Measurements from ENCODE around the gene METTL17. TPM values are rescaled to one million over a fixed set of nuclear protein-coding genes. Genes with fewer than 3 reads are reported as not detected.

Gene METTL17
- total and polyA plus RNA-seq, 9 donors, result 42.5 to 65.1 (median 49.9) TPM

DNA sequence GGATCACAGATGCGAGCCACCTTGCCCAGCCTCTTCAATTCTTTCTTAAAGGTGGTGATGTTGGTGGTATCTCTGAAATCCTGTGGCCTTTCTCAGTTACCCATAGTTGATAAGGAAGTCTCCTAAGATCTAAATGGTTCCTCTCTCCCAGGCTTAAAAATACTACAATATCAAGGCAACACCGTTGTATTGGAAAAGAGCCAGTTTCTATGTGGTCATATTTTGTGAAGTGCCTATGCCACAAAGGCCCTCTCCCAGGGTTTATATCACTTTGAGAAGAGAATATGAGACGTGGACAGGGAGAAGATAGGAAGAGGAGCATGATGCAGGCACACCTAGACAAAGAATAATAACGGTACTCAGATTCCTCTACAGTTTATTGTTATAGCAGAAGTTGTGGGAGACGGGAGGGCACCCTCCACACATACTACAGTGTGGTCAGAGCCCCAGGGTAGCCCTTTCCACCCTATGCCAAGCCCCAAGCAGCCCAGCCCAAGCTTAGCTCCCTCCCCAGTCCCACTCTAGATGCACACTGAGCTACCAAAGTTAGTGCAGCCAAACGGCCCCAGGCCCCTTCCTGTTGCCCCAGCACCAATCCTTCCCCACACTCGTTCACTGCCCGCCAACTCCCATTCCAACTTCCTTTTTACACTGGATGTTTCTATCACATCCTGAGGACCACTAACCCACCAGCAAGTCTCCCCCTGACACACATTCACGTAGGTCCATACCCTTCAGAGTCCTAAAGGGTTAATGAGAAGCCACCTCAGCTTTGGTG, 26.8 kb downstream of the METTL17 start:
- H3K27me3 ChIP-seq, result no peaks in the 10 kb centered on the region
- H3K27ac ChIP-seq, result peak overlapping the region in 1 of 2 donors; percentile 27
- no peak overlapping the region for H3K4me3 ChIP-seq
- H3K4me1 ChIP-seq (ENCODE audit: insufficient read depth), result peaks cover 5% of the 10 kb centered on the region
- DNase-seq, result no peak
- H3K9me3 ChIP-seq, result no peaks in the 10 kb centered on the region
- TF ChIP-seq EP300 (IDR thresholded peaks at IDR 0.05) (no peak), CTCF (IDR thresholded peaks at IDR 0.05) (no peak), POLR2A (IDR thresholded peaks at IDR 0.05) (no peak)
- no peaks in the 10 kb centered on the region for H3K36me3 ChIP-seq
- intact Hi-C loops (cut with DNase I), result loop anchor here in 2 of 4 donors (5.0 to 10.0 kb wide), 2 partner anchors 76 to 88 kb away; partner anchors contain the start of gene TMEM253 (in 1 of the 2)
- WGBS, 3 donors, result 58 to 70% (median 68%) methylated on average over 9 of the region's 9 CpGs

GRCh38 chr14:21017528-21018245, 27.9 kb downstream of the METTL17 start:
- Histone ChIP-seq H3K4me1 (ENCODE audit: insufficient read depth) (peaks cover 6% of the 10 kb centered on the region), H3K36me3 (no peaks in the 10 kb centered on the region), H3K4me3 (no peak overlapping the region), H3K9me3 (no peaks in the 10 kb centered on the region), H3K27ac (peak overlapping the region in 1 of 2 donors; percentile 27), H3K27me3 (no peaks in the 10 kb centered on the region)
- 73 to 77% (median 74%) methylated on average over 28 of the region's 28 CpGs for WGBS, 3 donors
- TF ChIP-seq POLR2A (IDR thresholded peaks at IDR 0.05), result no peak
- no peak for TF ChIP-seq EP300 (IDR thresholded peaks at IDR 0.05)
- TF ChIP-seq CTCF (IDR thresholded peaks at IDR 0.05), result no peak
- DNase-seq, result no peak
- intact Hi-C loops (cut with DNase I), result loop anchor here in 2 of 4 donors (5.0 to 10.0 kb wide), 2 partner anchors 75 to 87 kb away; partner anchors contain the start of gene TMEM253 (in 1 of the 2)

DNA sequence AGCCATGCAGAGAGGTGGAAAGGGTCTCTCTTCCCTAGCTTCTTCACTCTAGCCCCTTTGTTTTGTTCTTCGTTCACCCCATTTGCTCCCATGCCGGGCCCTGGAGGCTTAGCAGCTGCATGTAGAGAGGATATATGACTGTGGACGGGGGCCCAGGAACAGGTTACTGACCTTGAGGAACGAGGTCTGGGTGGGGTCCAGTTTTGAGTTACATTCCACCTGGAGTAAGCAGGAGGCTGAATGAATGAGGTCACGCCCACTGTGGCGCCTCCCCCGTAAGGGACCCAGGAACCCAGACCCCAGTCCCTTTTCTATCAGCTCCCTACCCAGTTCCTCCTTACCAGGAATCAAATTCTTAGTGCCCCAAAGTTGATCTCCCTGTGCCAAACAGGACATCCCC, 28.5 kb downstream of the METTL17 start:
- no peaks in the 10 kb centered on the region for H3K27me3 ChIP-seq
- no peaks in the 10 kb centered on the region for H3K9me3 ChIP-seq
- TF ChIP-seq CTCF (IDR thresholded peaks at IDR 0.05) (no peak), EP300 (IDR thresholded peaks at IDR 0.05) (no peak), POLR2A (IDR thresholded peaks at IDR 0.05) (no peak)
- H3K27ac ChIP-seq, result no peak overlapping the region
- H3K36me3 ChIP-seq, result no peaks in the 10 kb centered on the region
- H3K4me3 ChIP-seq, result no peak overlapping the region
- DNase-seq, result no peak
- 52 to 66% (median 58%) methylated on average over 7 of the region's 7 CpGs for WGBS, 3 donors
- intact Hi-C loops (cut with DNase I), result loop anchor here in 2 of 4 donors (5.0 to 10.0 kb wide), 2 partner anchors 74 to 87 kb away; partner anchors contain the start of gene TMEM253 (in 1 of the 2)
- peaks cover 7% of the 10 kb centered on the region for H3K4me1 ChIP-seq (ENCODE audit: insufficient read depth)

DNA sequence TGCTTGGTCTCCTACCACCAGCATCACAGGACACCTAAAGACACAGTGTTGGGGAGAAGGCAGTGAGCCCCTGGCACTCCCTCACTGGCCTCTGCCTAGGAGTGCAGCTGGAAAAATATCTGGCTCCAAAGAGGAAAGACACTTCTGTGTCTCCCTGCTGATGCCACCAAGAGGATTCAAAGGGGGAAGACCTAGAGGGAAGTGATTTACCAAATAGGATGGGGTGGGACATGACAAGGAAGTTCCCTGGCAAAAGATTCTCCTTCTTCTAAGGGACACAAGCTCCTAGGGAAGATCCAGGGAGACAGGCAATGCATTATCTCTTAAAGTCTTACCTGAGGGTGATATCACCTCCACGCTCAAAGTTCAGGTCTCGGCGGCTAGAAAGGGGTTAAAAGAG, 29.0 kb downstream of the METTL17 start:
- TF ChIP-seq EP300 (IDR thresholded peaks at IDR 0.05) (no peak), CTCF (IDR thresholded peaks at IDR 0.05) (no peak), POLR2A (IDR thresholded peaks at IDR 0.05) (no peak)
- no peak overlapping the region for H3K27ac ChIP-seq
- intact Hi-C loops (cut with DNase I), result loop anchor here in 2 of 4 donors (5.0 to 10.0 kb wide), 2 partner anchors 74 to 86 kb away; partner anchors contain the start of gene TMEM253 (in 1 of the 2)
- DNase-seq, result no peak
- WGBS, 3 donors, result 76 to 90% (median 85%) methylated on average over 3 of the region's 3 CpGs
- no peaks in the 10 kb centered on the region for H3K36me3 ChIP-seq
- H3K27me3 ChIP-seq, result no peaks in the 10 kb centered on the region
- no peaks in the 10 kb centered on the region for H3K9me3 ChIP-seq
- H3K4me1 ChIP-seq (ENCODE audit: insufficient read depth), result peaks cover 7% of the 10 kb centered on the region
- H3K4me3 ChIP-seq, result no peak overlapping the region
